CD4-positive, CD25-positive, alpha-beta regulatory T cell (primary cell): ENCODE measurements around the gene AGAP1. TPM values are rescaled to one million over a fixed set of nuclear protein-coding genes. Genes with fewer than 3 reads are reported as not detected.

Experiments
- ATAC-seq, 2 donors: fragments of 150-1000 bp; cut with Tn5 transposase; one replicate each; pipeline ENCODE4 v1.10.0; 2021; ENCODE audit warnings: low read depth in 2 of 2, moderate number of reproducible peaks in 2 of 2, moderate library complexity in 1 of 2
- DNase-seq, 3 donors: peaks; one replicate each; pipeline versions ENCODE4 v3.0.0 to v3.0.0-alpha.2; 2012 to 2022; ENCODE audit warnings: mixed read lengths in 1 of 3
- H3K27ac ChIP-seq: one replicate; pipeline ENCODE4 v1.7.0; 2013; ENCODE audit warnings: mild to moderate bottlenecking, low read length; ENCODE audit not compliant: insufficient read depth, poor library complexity, severe bottlenecking
- H3K27me3 ChIP-seq: one replicate; pipeline ENCODE4 v1.7.0; 2013; ENCODE audit warnings: low read length; ENCODE audit not compliant: control insufficient read depth, insufficient read depth
- H3K36me3 ChIP-seq: one replicate; pipeline ENCODE4 v1.7.0; 2013; ENCODE audit warnings: mild to moderate bottlenecking, low read length, moderate library complexity; ENCODE audit not compliant: control insufficient read depth, insufficient read depth
- H3K4me1 ChIP-seq: 2 replicates; pipeline ENCODE4 v1.7.0; 2013; ENCODE audit warnings: mild to moderate bottlenecking, low read length; ENCODE audit not compliant: insufficient read depth, control insufficient read depth, poor library complexity, severe bottlenecking
- H3K4me3 ChIP-seq: one replicate; pipeline ENCODE4 v1.7.0; 2013; ENCODE audit warnings: low read depth, mild to moderate bottlenecking, low read length, moderate library complexity
- H3K9me3 ChIP-seq, 2 experiments: 1 replicate in 1 of 2; 2 replicates in 1 of 2; pipeline ENCODE4 v1.7.0; 2013; ENCODE audit warnings: low read length in 2 of 2, mild to moderate bottlenecking in 1 of 2, moderate library complexity in 1 of 2; ENCODE audit not compliant: control insufficient read depth in 2 of 2
- H3K27ac Mint-ChIP-seq, 3 donors: one replicate each; pipeline ENCODE4 v1.8.0; 2020 to 2022; ENCODE audit warnings: mild to moderate bottlenecking in 3 of 3, mixed read lengths in 3 of 3, moderate library complexity in 2 of 3
- H3K27me3 Mint-ChIP-seq: one replicate; pipeline ENCODE4 v1.8.0; 2022; ENCODE audit warnings: mild to moderate bottlenecking, mixed read lengths
- H3K36me3 Mint-ChIP-seq: one replicate; pipeline ENCODE4 v1.8.0; 2020; ENCODE audit warnings: mixed read lengths
- H3K4me1 Mint-ChIP-seq, 4 donors: one replicate each; pipeline ENCODE4 v1.8.0; 2020 to 2022; ENCODE audit warnings: mixed read lengths in 4 of 4, mild to moderate bottlenecking in 1 of 4
- H3K4me3 Mint-ChIP-seq, 4 donors: one replicate each; pipeline ENCODE4 v1.8.0; 2020 to 2022; ENCODE audit warnings: mild to moderate bottlenecking in 4 of 4, mixed read lengths in 4 of 4, moderate library complexity in 3 of 4
- H3K9me3 Mint-ChIP-seq, 7 donors: one replicate each; pipeline ENCODE4 v1.8.0; 2020 to 2022; ENCODE audit warnings: mixed read lengths in 7 of 7, mild to moderate bottlenecking in 3 of 7, moderate library complexity in 2 of 7
- polyA plus RNA-seq, 4 donors: library from polyadenylated mRNA; unstranded; fragments of 300-500 nt; fragmentation: Illumina TruSeq; gene quantifications; one replicate each; pipeline ENCODE4 v1.2.3, GENCODE V29; 2021
- total RNA-seq: library from RNA; stranded (reverse); gene quantifications from one replicate; pipeline ENCODE4 v1.2.3, GENCODE V29; 2022

The AGAP1 gene
- total and polyA plus RNA-seq, 5 donors from 2014 or later, result 0.99 TPM; not detected in 4

GRCh38 chr2:235983016-235983415, 489.2 kb downstream of the AGAP1 start:
- Mint-ChIP-seq H3K27me3 (peaks cover 5% of the 10 kb centered on the region), H3K4me3 (no peak overlapping the region), H3K36me3 (no peaks in the 10 kb centered on the region), H3K9me3 (peaks cover 0 to 8% (median 0%) of the 10 kb centered on the region in 7 donors), H3K27ac (no peak overlapping the region), H3K4me1 (no peaks in the 10 kb centered on the region)
- Histone ChIP-seq H3K4me3 (no peak overlapping the region), H3K27me3 (no peaks in the 10 kb centered on the region), H3K27ac (no peak overlapping the region), H3K9me3 (no peaks in the 10 kb centered on the region), H3K4me1 (no peaks in the 10 kb centered on the region), H3K36me3 (no peaks in the 10 kb centered on the region)
- ATAC-seq (no peak), DNase-seq (no peak)

- DNase-seq (no peak), ATAC-seq (no peak)
- Mint-ChIP-seq H3K27me3 (peaks cover 5% of the 10 kb centered on the region), H3K4me3 (no peak overlapping the region), H3K4me1 (no peaks in the 10 kb centered on the region), H3K36me3 (no peaks in the 10 kb centered on the region), H3K9me3 (peaks cover 0 to 12% (median 0%) of the 10 kb centered on the region in 7 donors), H3K27ac (no peak overlapping the region)
- H3K36me3 ChIP-seq, result no peaks in the 10 kb centered on the region
- H3K9me3 ChIP-seq, result no peaks in the 10 kb centered on the region
- H3K27ac ChIP-seq, result no peak overlapping the region
- no peak overlapping the region for H3K4me3 ChIP-seq
- H3K4me1 ChIP-seq, result no peaks in the 10 kb centered on the region
- H3K27me3 ChIP-seq, result no peaks in the 10 kb centered on the region
Observed at GRCh38 chr2:235984552-235984951, 490.7 kb downstream of the AGAP1 start.

- H3K27ac ChIP-seq, result no peak overlapping the region
- peaks cover 5% of the 10 kb centered on the region for H3K27me3 Mint-ChIP-seq
- H3K27ac Mint-ChIP-seq, result no peak overlapping the region
- no peaks in the 10 kb centered on the region for H3K36me3 Mint-ChIP-seq
- no peak overlapping the region for H3K4me3 ChIP-seq
- no peak overlapping the region for H3K4me3 Mint-ChIP-seq
- DNase-seq (no peak), ATAC-seq (no peak)
- H3K9me3 ChIP-seq, result no peaks in the 10 kb centered on the region
- H3K36me3 ChIP-seq, result no peaks in the 10 kb centered on the region
- peaks cover 0 to 13% (median 2%) of the 10 kb centered on the region in 7 donors for H3K9me3 Mint-ChIP-seq
- no peaks in the 10 kb centered on the region for H3K4me1 Mint-ChIP-seq
- H3K4me1 ChIP-seq, result no peaks in the 10 kb centered on the region
- no peaks in the 10 kb centered on the region for H3K27me3 ChIP-seq
Observed at GRCh38 chr2:235986361-235986760, 492.5 kb downstream of the AGAP1 start.

- Mint-ChIP-seq H3K36me3 (no peaks in the 10 kb centered on the region), H3K9me3 (peaks cover 0 to 13% (median 3%) of the 10 kb centered on the region in 7 donors), H3K27ac (peak overlapping the region in 1 of 3 donors; percentile 89), H3K4me1 (no peaks in the 10 kb centered on the region), H3K4me3 (no peak overlapping the region), H3K27me3 (peaks cover 5% of the 10 kb centered on the region)
- H3K36me3 ChIP-seq, result no peaks in the 10 kb centered on the region
- no peak overlapping the region for H3K4me3 ChIP-seq
- no peaks in the 10 kb centered on the region for H3K27me3 ChIP-seq
- H3K4me1 ChIP-seq, result no peaks in the 10 kb centered on the region
- H3K27ac ChIP-seq, result no peak overlapping the region
- no peak for ATAC-seq
- no peak for DNase-seq
- no peaks in the 10 kb centered on the region for H3K9me3 ChIP-seq
Observed at GRCh38 chr2:235988271-235989015, 494.6 kb downstream of the AGAP1 start.

- Mint-ChIP-seq H3K27ac (no peak overlapping the region), H3K4me1 (no peaks in the 10 kb centered on the region), H3K27me3 (peaks cover 5% of the 10 kb centered on the region), H3K36me3 (no peaks in the 10 kb centered on the region), H3K4me3 (no peak overlapping the region), H3K9me3 (peaks cover 0 to 13% (median 3%) of the 10 kb centered on the region in 7 donors)
- Histone ChIP-seq H3K27me3 (no peaks in the 10 kb centered on the region), H3K4me1 (no peaks in the 10 kb centered on the region), H3K4me3 (no peak overlapping the region), H3K36me3 (no peaks in the 10 kb centered on the region), H3K9me3 (no peaks in the 10 kb centered on the region), H3K27ac (no peak overlapping the region)
- ATAC-seq, result no peak
- no peak for DNase-seq
Observed at GRCh38 chr2:235989591-235989990, 495.7 kb downstream of the AGAP1 start.

GRCh38 chr2:235990344-235990743, 496.5 kb downstream of the AGAP1 start:
- Histone ChIP-seq H3K36me3 (no peaks in the 10 kb centered on the region), H3K4me3 (no peak overlapping the region), H3K9me3 (no peaks in the 10 kb centered on the region), H3K4me1 (no peaks in the 10 kb centered on the region), H3K27ac (no peak overlapping the region), H3K27me3 (no peaks in the 10 kb centered on the region)
- no peak overlapping the region for H3K27ac Mint-ChIP-seq
- DNase-seq, result no peak
- peaks cover 5% of the 10 kb centered on the region for H3K27me3 Mint-ChIP-seq
- H3K9me3 Mint-ChIP-seq, result peaks cover 0 to 10% (median 3%) of the 10 kb centered on the region in 7 donors
- no peaks in the 10 kb centered on the region for H3K36me3 Mint-ChIP-seq
- H3K4me1 Mint-ChIP-seq, result no peaks in the 10 kb centered on the region
- no peak for ATAC-seq
- no peak overlapping the region for H3K4me3 Mint-ChIP-seq

- Mint-ChIP-seq H3K27ac (no peak overlapping the region), H3K4me1 (no peaks in the 10 kb centered on the region), H3K36me3 (no peaks in the 10 kb centered on the region), H3K4me3 (no peak overlapping the region), H3K9me3 (peaks cover 0 to 5% (median 0%) of the 10 kb centered on the region in 7 donors), H3K27me3 (peaks cover 5% of the 10 kb centered on the region)
- H3K4me1 ChIP-seq, result no peaks in the 10 kb centered on the region
- H3K4me3 ChIP-seq, result no peak overlapping the region
- no peaks in the 10 kb centered on the region for H3K36me3 ChIP-seq
- H3K27me3 ChIP-seq, result no peaks in the 10 kb centered on the region
- H3K9me3 ChIP-seq, result no peaks in the 10 kb centered on the region
- ATAC-seq, result no peak
- DNase-seq, result no peak
- H3K27ac ChIP-seq, result no peak overlapping the region
Observed at GRCh38 chr2:235992024-235992423, 498.2 kb downstream of the AGAP1 start.

GRCh38 chr2:235996419-235996818, 502.6 kb downstream of the AGAP1 start:
- Histone ChIP-seq H3K27me3 (no peaks in the 10 kb centered on the region), H3K36me3 (no peaks in the 10 kb centered on the region), H3K27ac (no peak overlapping the region), H3K9me3 (no peaks in the 10 kb centered on the region), H3K4me1 (no peaks in the 10 kb centered on the region), H3K4me3 (no peak overlapping the region)
- peaks cover 2% of the 10 kb centered on the region for H3K27me3 Mint-ChIP-seq
- H3K9me3 Mint-ChIP-seq, result peaks cover 0 to 2% (median 0%) of the 10 kb centered on the region in 7 donors
- DNase-seq (no peak), ATAC-seq (no peak)
- H3K4me3 Mint-ChIP-seq, result no peak overlapping the region
- H3K27ac Mint-ChIP-seq, result no peak overlapping the region
- no peaks in the 10 kb centered on the region for H3K4me1 Mint-ChIP-seq
- no peaks in the 10 kb centered on the region for H3K36me3 Mint-ChIP-seq
